HepG2 (cell line): ENCODE data around the gene PLCB1. TPM values are rescaled to one million over a fixed set of nuclear protein-coding genes. Genes with fewer than 3 reads are reported as not detected.

Source experiments
- ARHGAP35 ChIP-seq: sonication (generic); formaldehyde crosslinking; IDR thresholded peaks from 2 replicates; pipeline ENCODE4 v1.9.0; 2022; ENCODE audit warnings: mild to moderate bottlenecking, inconsistent platforms, moderate library complexity, missing genetic modification reagents, borderline replicate concordance
- CAMTA2 ChIP-seq: sonication (generic); formaldehyde crosslinking; IDR thresholded peaks from 2 replicates; pipeline ENCODE4 v1.4.0; 2020; ENCODE audit warnings: mild to moderate bottlenecking, missing genetic modification reagents, borderline replicate concordance
- EED ChIP-seq: sonication (generic); formaldehyde crosslinking; IDR thresholded peaks from 2 replicates; pipeline ENCODE4 v1.5.0; 2020; ENCODE audit warnings: mild to moderate bottlenecking, missing genetic modification reagents
- ESRRA ChIP-seq: sonication (generic); formaldehyde crosslinking; IDR thresholded peaks from 2 replicates; pipeline ENCODE4 v1.5.1; 2020; ENCODE audit warnings: mild to moderate bottlenecking, low read depth, missing genetic modification reagents
- GLI4 ChIP-seq: sonication (generic); formaldehyde crosslinking; IDR thresholded peaks from 2 replicates; pipeline ENCODE4 v1.5.1; 2020; ENCODE audit warnings: missing genetic modification reagents, mild to moderate bottlenecking, moderate library complexity, borderline replicate concordance
- HMG20B ChIP-seq: conservative IDR thresholded peaks from 2 replicates; pipeline ENCODE4 v1.6.1; 2016; ENCODE audit warnings: missing genetic modification reagents, missing compliant biosample characterization
- KAT7 ChIP-seq: IDR thresholded peaks from 2 replicates; pipeline ENCODE4 v1.6.1; 2018; ENCODE audit warnings: borderline replicate concordance, missing compliant biosample characterization
- KLF16 ChIP-seq, 2 experiments: sonication (generic) in 1 of 2; formaldehyde crosslinking in 1 of 2; IDR thresholded peaks; 2 replicates each; pipeline versions ENCODE4 v1.6.1 to v1.8.0; 2016 to 2023; ENCODE audit warnings: missing genetic modification reagents in 2 of 2, missing compliant biosample characterization in 1 of 2
- MED1 ChIP-seq: sonication (generic); formaldehyde crosslinking; IDR thresholded peaks from 2 replicates; pipeline ENCODE4 v1.4.0; 2020; ENCODE audit warnings: missing genetic modification reagents
- MEIS2 ChIP-seq: sonication (generic); formaldehyde crosslinking; IDR thresholded peaks from 2 replicates; pipeline ENCODE4 v1.9.0; 2021; ENCODE audit warnings: mild to moderate bottlenecking, missing genetic modification reagents
- MLX ChIP-seq: IDR thresholded peaks from 2 replicates; pipeline ENCODE4 v1.6.1; 2016
- MXD1 ChIP-seq: sonication (generic); formaldehyde crosslinking; IDR thresholded peaks from 2 replicates; pipeline ENCODE4 v1.4.0; 2020; ENCODE audit warnings: mild to moderate bottlenecking, missing genetic modification reagents
- NFIC ChIP-seq: IDR thresholded peaks from 2 replicates; pipeline ENCODE4 v1.6.1; 2012; ENCODE audit warnings: mild to moderate bottlenecking, low read length, inconsistent platforms
- SOX6 ChIP-seq, 2 experiments: fragments of 450-650 bp in 1 of 2; sonication (generic) in 1 of 2; formaldehyde crosslinking in 1 of 2; IDR thresholded peaks; 2 replicates each; pipeline versions ENCODE4 v1.4.0 to v1.6.1; 2017 to 2020; ENCODE audit warnings: antibody characterized with exemption in 1 of 2, mild to moderate bottlenecking in 1 of 2, missing genetic modification reagents in 1 of 2
- SP4 ChIP-seq: sonication (generic); formaldehyde crosslinking; IDR thresholded peaks from 2 replicates; pipeline ENCODE4 v1.8.1; 2023; ENCODE audit warnings: mild to moderate bottlenecking, missing genetic modification reagents
- SPEN ChIP-seq: sonication (generic); formaldehyde crosslinking; IDR thresholded peaks from 2 replicates; pipeline ENCODE4 v1.5.1; 2020; ENCODE audit warnings: low read depth, mild to moderate bottlenecking, missing genetic modification reagents
- U2AF2 ChIP-seq: fragments of 200-400 bp; formaldehyde crosslinking; IDR thresholded peaks from 2 replicates; pipeline ENCODE4 v1.6.1; 2017; ENCODE audit warnings: low read depth, mild to moderate bottlenecking, low read length
- USF2 ChIP-seq, 2 experiments: sonication (generic) in 1 of 2; formaldehyde crosslinking in 1 of 2; IDR thresholded peaks; 2 replicates each; pipeline versions ENCODE4 v1.5.1 to v1.6.1; 2011 to 2020; ENCODE audit warnings: borderline replicate concordance in 1 of 2, low read depth in 1 of 2, low read length in 1 of 2, mild to moderate bottlenecking in 1 of 2, missing genetic modification reagents in 1 of 2, moderate library complexity in 1 of 2
- ZBTB43 ChIP-seq: sonication (generic); formaldehyde crosslinking; conservative IDR thresholded peaks from 2 replicates; pipeline ENCODE4 v1.4.0; 2020; ENCODE audit warnings: missing genetic modification reagents
- ZMYM3 ChIP-seq: sonication (generic); formaldehyde crosslinking; IDR thresholded peaks from 2 replicates; pipeline ENCODE4 v1.5.1; 2020; ENCODE audit warnings: mild to moderate bottlenecking, missing genetic modification reagents
- ZNF350 ChIP-seq: sonication (generic); formaldehyde crosslinking; IDR thresholded peaks from 2 replicates; pipeline ENCODE4 v1.4.0; 2020; ENCODE audit warnings: mild to moderate bottlenecking, low read depth, missing genetic modification reagents, borderline replicate concordance
- ZNF549 ChIP-seq: sonication (generic); formaldehyde crosslinking; IDR thresholded peaks from 2 replicates; pipeline ENCODE4 v1.5.0; 2020; ENCODE audit warnings: missing genetic modification reagents
- ZNF710 ChIP-seq: sonication (generic); formaldehyde crosslinking; IDR thresholded peaks from 2 replicates; pipeline ENCODE4 v1.5.0; 2020; ENCODE audit warnings: mild to moderate bottlenecking, missing genetic modification reagents, borderline replicate concordance
- polyA plus RNA-seq, 8 experiments: library from polyadenylated mRNA; depleted of rRNA in 3 of 8; stranded (reverse) in 7 of 8; unstranded in 1 of 8; fragments of >200 nt; fragmentation: Illumina TruSeq in 4 of 8; extraction: Trizol in 4 of 8; gene quantifications; 2 replicates each; pipeline versions ENCODE4 v1.2.1 to v1.2.3, GENCODE V29; 2011 to 2016; ENCODE audit warnings: low read depth in 4 of 8, missing spikeins in 1 of 8, mixed read lengths in 1 of 8; ENCODE audit not compliant: insufficient read depth in 1 of 8
- total RNA-seq, 5 experiments: library from RNA; depleted of rRNA; stranded (reverse); fragments of >200 nt; fragmentation: Illumina TruSeq; extraction: Trizol; gene quantifications; 2 replicates each; pipeline ENCODE4 v1.2.3, GENCODE V29; 2016; ENCODE audit warnings: low read depth in 1 of 5

PLCB1 gene
- total and polyA plus RNA-seq, 2 of the 13 experiments (the other 11 are each of a cell fraction or from before 2014, with no cell fraction given): 42.4 to 55.9 TPM

GRCh38 chr20:8366303-8366923, 234.3 kb downstream of the PLCB1 start (continued):
- TF ChIP-seq ZNF350 (CRISPR knock-in tag): no peak
- TF ChIP-seq MLX: no peak
- peak; percentile 73; the same call in 1 of the 2 replicates for TF ChIP-seq NFIC
- TF ChIP-seq KLF16 (CRISPR knock-in tag; IDR thresholded peaks at IDR 0.05): peak in 1 of 2 experiments; percentile 21; a peak in 1 of 4 replicates
- TF ChIP-seq ZMYM3 (CRISPR knock-in tag): no peak
- no peak for TF ChIP-seq ESRRA (CRISPR knock-in tag)
- TF ChIP-seq SOX6 (IDR thresholded peaks at IDR 0.05): no peak
- peak; percentile 82 for TF ChIP-seq SOX6 (CRISPR knock-in tag; IDR thresholded peaks at IDR 0.05)
- TF ChIP-seq KAT7 (CRISPR knock-in tag): no peak
- TF ChIP-seq USF2 (IDR thresholded peaks at IDR 0.05; ENCODE audit: low read depth, low read length): no peak
- no peak for TF ChIP-seq USF2 (CRISPR knock-in tag; IDR thresholded peaks at IDR 0.05; ENCODE audit: borderline replicate concordance)
- TF ChIP-seq ARHGAP35 (CRISPR knock-in tag): no peak
- no peak for TF ChIP-seq EED (CRISPR knock-in tag)
- TF ChIP-seq MEIS2 (CRISPR knock-in tag): no peak
- no peak for TF ChIP-seq ZNF710
- no peak for TF ChIP-seq HMG20B (CRISPR knock-in tag)
- TF ChIP-seq ZNF549: no peak
- no peak for TF ChIP-seq U2AF2
- TF ChIP-seq CAMTA2 (CRISPR knock-in tag): no peak
- peak; percentile 61 for TF ChIP-seq MED1 (CRISPR knock-in tag)
- no peak for TF ChIP-seq SP4 (CRISPR knock-in tag)
- TF ChIP-seq MXD1 (CRISPR knock-in tag): no peak
- TF ChIP-seq GLI4: no peak
- no peak for TF ChIP-seq SPEN (CRISPR knock-in tag)
- no peak for TF ChIP-seq ZBTB43 (CRISPR knock-in tag)
